Retinal pigment epithelial cell (primary cell): ENCODE measurements around the gene SLC6A13.

Experiments used
- DNase-seq: peaks from one replicate; pipeline ENCODE4 v3.0.0-alpha.2; 2010; ENCODE audit warnings: low read depth
- H3K4me3 ChIP-seq: 2 replicates; pipeline ENCODE4 v1.5.1; 2011; ENCODE audit warnings: mild to moderate bottlenecking, low read length, control low read depth, moderate library complexity
- CTCF ChIP-seq: conservative IDR thresholded peaks from 2 replicates; pipeline ENCODE4 v1.5.1; 2011; ENCODE audit warnings: low read depth, low read length, control low read depth, inconsistent platforms

Gene SLC6A13

GRCh38 chr12:234019-234418, 28.6 kb downstream of the SLC6A13 start:
- no peak for TF ChIP-seq CTCF
- H3K4me3 ChIP-seq, result no peak overlapping the region
- DNase-seq, result no peak

GRCh38 chr12:233615-233968, 29.0 kb downstream of the SLC6A13 start:
- no peak for TF ChIP-seq CTCF
- DNase-seq, result no peak
- H3K4me3 ChIP-seq, result no peak overlapping the region

GRCh38 chr12:232731-233614, 29.7 kb downstream of the SLC6A13 start:
- no peak for DNase-seq
- H3K4me3 ChIP-seq, result no peak overlapping the region
- no peak for TF ChIP-seq CTCF

GRCh38 chr12:230925-231671, 31.5 kb downstream of the SLC6A13 start:
- H3K4me3 ChIP-seq, result no peak overlapping the region
- TF ChIP-seq CTCF, result no peak
- DNase-seq, result no peak

- DNase-seq, result no peak
- H3K4me3 ChIP-seq, result no peak overlapping the region
- TF ChIP-seq CTCF, result no peak
Measured at GRCh38 chr12:229441-230191, 33.0 kb downstream of the SLC6A13 start.

- H3K4me3 ChIP-seq, result no peak overlapping the region
- TF ChIP-seq CTCF, result no peak
- DNase-seq, result no peak
Measured at GRCh38 chr12:228846-229200, 33.8 kb downstream of the SLC6A13 start.
